PFSK-1 (cell line): Measurements from ENCODE around the gene LIMS2.

Experiments used
- FOXP2 ChIP-seq: optimal IDR thresholded peaks from 2 replicates; pipeline ENCODE3; 2011; ENCODE audit warnings: borderline replicate concordance, control low read depth, inconsistent platforms; ENCODE audit not compliant: insufficient read depth; ENCODE audit errors: extremely low read length, extremely low read depth
- POLR2AphosphoS5 ChIP-seq: IDR thresholded peaks from 2 replicates; pipeline ENCODE4 v1.6.1; 2012; ENCODE audit warnings: low read depth, mild to moderate bottlenecking, control low read depth, low read length, moderate library complexity
- REST ChIP-seq, 2 experiments: IDR thresholded peaks; 2 replicates each; pipeline versions ENCODE4 v1.6.1 to v1.8.0; 2011 to 2012; ENCODE audit warnings: low read depth in 2 of 2, low read length in 2 of 2, control low read depth in 1 of 2, inconsistent platforms in 1 of 2, mild to moderate bottlenecking in 1 of 2, moderate library complexity in 1 of 2; ENCODE audit not compliant: insufficient read depth in 1 of 2
- SIN3A ChIP-seq: IDR thresholded peaks from 2 replicates; pipeline ENCODE4 v1.6.1; 2012; ENCODE audit warnings: mild to moderate bottlenecking, low read length, moderate library complexity, borderline replicate concordance; ENCODE audit not compliant: insufficient read depth
- TAF1 ChIP-seq: IDR thresholded peaks from 2 replicates; pipeline ENCODE4 v1.6.1; 2012; ENCODE audit warnings: low read length, control low read depth, borderline replicate concordance; ENCODE audit not compliant: insufficient read depth

GRCh38 chr2:127662937-127663565, 12.3 kb downstream of the LIMS2 start:
- TF ChIP-seq POLR2AphosphoS5 (no peak), TAF1 (no peak), SIN3A (no peak), REST (IDR thresholded peaks at IDR 0.05; ENCODE audit: insufficient read depth in 1 of 2, low read depth in 2 of 2, low read length in 2 of 2) (no peak), FOXP2 (no peak)
